ENCODE measurements around the gene CNP.
"Not testable (repeated sequence)": the region's sequence is repeated elsewhere in the genome, so short reads cannot be mapped to it uniquely, and the experiment has no call there.

The CNP gene

DNA sequence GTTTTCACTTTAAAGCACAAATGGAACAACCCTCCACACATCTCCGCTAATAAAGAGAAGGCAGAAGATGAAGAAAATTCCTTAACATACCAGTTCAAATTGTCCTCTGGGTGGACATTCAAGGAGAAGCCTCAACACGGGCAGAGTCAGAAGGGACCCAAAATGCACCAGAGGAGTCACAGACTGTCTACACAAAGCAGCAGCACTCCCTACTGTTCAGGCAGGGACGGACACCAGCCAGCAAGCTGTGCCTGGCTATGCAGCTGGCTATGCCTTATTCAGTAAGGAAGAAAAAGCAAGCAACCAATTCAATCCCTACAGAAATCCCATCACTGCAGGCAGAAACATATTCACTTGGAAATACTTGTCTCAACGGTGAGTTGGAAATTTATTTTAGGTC, 42.6 kb downstream of the CNP start:
- no peak for DNase-seq (ENCODE audit: low read depth)

DNA sequence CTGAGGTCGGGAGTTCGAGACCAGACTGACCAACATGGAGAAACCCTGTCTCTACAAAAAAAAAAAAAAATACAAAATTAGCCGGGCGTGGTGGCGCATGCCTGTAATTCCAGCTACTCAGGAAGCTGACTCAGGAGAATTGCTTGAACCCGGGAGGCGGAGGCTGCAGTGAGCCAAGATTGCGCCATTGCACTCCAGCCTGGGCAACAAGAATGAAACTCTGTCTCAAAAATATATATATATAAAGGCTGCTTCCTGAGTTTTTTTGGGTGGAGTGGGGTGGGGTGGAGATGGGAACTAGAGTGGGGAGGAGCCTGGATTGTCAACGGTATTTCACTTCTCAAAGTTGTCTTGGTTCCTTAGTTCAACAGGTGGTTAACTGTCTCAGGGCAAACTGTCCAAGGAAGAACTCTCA, 43.7 kb downstream of the CNP start:
- DNase-seq (ENCODE audit: low read depth): not testable (repeated sequence)

DNA sequence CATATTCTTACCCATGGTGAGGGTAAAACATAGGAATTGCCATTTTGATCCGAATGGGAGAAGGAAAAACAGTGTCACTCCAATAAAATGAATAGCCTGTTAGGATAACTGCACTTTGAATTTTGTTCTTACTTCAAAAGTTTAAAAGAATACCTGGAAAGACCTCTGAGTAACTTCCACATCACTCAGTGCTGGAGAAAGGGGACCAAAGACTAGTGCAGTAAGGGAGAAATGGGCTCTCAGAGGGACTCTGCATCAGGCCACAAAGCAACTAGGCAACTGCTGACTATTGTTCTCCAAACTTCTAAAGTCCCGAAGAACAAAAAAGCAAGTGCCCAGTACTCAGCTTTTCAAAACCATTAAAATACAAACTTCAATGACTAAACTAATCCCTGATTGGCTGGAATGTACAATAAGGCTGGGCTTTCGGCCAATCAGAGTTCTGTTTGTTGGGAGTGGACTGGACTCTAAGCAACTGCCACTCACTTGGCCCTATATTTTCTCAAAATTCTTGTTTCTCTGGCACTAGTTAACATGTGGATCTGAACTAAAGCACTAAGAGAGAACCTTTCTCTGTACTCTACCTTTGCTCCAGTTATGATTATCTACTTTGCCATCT, 44.4 kb downstream of the CNP start:
- DNase-seq (ENCODE audit: low read depth): no peak

DNA sequence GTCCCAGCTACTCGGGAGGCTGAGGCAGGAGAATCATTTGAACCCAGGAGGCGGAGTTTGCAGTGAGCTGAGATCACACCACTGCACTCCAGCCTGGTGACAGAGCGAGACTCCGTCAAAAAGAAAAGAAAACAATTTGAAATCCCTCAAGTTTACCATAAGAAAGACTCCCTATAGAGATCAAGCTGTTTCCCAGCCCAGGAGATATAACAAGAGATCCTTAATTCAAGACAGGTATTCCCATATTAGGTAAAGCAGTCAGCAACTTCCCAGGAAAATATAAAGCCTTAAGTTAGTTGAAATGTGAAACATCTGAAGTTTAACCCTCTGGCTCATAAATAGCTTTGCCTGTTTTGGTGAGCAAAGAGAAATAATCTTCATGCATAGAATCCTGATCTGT, 45.8 kb downstream of the CNP start:
- DNase-seq (ENCODE audit: low read depth): not testable (repeated sequence)

DNA sequence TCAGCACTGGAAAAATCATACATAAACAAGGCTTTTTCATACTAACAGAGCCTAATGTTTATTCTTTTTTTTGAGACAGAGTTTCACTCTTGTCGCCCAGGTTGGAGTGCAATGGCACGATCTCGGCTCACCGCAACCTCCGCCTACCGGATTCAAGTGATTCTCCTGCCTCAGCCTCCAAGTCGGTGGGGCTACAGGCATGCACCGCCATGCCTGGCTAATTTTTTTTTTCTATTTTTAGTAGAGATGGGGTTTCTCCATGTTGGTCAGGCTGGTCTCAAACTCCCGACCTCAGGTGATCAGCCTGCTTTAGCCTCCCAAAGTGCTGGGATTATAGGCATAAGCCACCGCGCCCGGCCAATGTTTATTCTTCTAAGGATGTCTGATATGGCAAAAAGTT, 47.1 kb downstream of the CNP start:
- not testable (repeated sequence) for DNase-seq (ENCODE audit: low read depth)

DNA sequence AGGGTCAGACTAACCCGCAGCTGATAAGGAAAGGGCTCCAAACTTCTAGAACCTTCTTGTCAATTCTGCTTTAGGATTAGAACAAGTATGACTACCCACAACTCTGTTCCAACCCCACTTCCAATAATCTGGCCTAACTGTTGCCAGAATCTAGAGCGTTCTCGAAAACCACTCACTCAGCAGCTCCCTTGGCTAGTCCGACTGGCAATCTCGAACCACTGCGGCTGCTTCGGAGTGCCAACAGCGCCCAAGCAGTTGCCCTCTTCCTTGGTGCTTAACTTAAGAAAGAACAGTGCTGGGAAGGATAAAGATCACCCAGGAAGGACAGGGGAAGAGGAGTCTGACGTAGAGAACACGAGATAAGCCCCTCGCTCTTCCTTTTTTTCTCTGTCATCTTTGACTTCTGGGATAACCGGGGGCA, 49.8 kb downstream of the CNP start:
- no peak for DNase-seq (ENCODE audit: low read depth)

DNA sequence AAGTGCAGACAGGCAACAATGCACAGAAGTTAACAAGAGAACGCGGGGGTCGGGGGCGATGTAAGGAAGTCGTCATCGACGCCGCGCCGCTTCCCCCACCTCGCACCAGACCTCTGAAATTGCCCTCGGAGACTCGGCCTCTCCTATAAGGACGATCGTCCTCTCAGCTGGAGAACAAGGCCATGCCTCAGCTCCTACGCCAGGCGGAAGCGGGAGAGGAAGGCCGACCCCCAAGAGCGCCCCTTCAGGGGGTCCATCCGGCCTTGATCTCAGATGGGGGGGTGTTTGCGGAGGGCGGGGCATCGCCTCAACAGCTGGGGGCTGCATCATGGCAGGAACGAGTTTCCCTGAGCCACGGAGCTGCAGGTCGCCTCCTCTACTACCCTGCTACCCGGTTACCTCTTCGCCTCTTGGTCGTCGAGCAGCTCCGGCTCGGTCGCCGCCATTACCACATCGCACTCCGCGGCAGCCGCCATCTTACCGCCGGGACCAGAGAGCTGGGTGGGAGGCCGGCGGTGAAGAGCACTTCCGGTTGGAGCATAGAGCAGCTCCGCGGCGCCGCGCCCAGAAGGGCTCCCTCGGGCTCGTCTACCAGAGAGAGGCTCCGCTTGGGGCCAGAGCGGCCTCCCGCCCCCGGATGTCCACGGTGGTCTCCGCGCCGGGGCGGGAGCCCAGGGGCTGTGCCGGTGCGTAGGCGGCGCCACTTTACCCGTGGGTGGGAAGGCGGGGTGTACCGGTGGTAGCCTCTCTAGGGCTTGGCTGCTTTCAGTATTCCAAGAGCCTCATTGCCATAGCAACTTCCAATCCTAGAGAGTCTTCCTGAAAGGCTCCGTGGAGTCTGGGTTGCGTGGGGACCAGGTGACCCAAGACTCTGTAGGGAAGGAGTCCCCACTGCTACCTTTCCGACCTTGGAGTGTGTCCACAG, 50.6 kb downstream of the CNP start, which contains the start of gene DNAJC7:
Gene DNAJC7, minus strand, starts transcription at position 499 of the 925 bp plus-strand sequence. Its CDS starts 23 bp downstream, at position 476.
- DNase-seq (ENCODE audit: low read depth): peak; percentile 72

DNA sequence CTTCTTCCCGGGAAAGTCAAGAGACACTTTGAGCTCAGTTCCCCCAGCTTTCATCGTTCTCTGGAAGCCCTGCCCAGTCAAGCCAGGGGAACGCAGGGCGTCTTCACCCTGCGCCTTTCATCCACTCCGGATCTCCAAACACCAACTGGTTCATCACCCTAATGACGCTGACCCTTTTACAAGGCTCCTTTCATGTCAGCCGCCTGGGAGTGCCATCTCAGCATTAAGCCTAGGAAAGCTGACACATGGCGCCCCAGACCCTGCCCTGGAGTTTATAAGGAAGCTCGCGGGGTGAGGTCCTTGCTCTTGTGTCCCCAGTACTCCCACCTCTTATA, 51.2 kb downstream of the CNP start:
- no peak for DNase-seq (ENCODE audit: low read depth)

DNA sequence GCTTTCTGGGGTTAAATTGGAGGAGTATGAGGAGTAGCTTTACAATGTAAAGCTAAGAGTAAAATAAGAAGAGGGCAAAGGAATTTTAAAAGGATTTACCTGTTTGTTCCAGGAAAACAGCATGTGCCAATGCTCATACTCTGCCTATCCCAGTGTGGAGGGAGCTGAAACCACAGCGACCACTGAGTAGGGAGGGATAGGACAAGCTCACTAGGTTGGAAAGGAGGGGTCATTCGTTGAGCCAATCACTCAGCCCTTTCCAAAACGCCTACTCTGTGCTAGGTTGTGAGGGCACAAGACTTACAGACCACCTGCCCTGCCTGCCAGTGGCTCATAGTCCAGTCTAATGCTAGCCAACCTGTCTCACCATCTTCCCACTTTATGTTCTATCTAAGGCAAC, 51.7 kb downstream of the CNP start:
- DNase-seq (ENCODE audit: low read depth): no peak

DNA sequence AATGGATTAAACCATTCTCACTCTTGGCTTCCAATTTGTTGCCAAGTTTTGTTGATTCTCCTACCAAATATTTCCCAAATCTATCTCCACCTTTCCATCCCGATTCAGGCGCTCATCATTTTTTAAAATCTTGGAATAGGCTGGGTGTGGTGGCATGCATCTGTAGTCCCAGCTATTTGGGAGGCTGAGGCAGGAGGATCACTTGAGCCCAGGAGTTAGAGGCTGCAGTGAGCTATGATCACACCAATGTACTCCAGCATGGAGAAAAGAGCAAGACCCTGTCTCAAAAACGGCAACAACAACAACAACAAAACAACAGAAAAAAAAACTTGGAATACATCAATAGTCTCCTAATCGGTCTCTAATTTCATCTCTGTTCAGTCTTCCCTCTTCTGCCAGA, 52.4 kb downstream of the CNP start:
- DNase-seq (ENCODE audit: low read depth): no peak

DNA sequence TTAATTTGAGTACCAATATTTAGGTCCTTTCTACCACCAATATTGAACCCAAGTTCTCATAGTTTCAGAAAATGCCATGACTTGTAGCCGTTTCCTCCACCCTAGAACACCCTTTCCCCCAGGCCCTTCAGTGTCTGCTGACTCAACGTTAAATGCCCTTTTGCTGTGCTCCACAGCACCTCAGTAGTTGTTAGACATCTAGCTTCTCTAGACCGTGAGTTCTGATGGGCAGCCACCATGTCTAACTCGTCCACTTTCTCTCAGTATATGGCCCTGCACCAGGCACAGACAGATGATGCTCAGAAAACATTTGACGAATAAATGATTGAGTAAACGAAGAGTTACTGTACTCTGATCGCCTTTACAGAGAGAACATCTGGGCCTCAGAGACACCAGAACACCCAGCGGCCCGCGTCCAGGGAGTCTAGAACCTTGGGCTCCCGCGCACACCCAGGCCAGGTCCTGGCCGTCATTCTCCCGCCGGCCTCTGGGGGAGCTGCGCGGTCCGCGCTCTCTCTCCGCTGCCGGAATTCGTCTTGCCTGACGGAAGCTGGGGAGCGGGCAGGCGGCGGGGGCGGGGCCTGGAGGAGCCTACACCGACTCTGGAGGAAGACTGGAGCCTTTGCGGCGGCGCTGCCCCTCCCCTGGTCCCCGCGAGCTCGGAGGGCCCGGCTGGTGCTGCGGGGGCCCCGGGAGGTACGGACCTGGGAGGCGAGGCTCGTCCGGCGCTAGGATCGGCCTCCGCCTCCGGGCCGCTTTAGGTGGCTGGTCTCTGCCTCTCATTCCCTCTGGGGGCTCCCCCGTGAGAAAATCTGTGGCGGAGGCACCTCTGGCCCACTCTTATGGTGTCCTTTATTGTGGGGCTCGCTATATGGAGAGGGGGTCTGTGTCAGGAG, 53.2 kb downstream of the CNP start, which contains the start of gene NKIRAS2:
Gene NKIRAS2, plus strand, starts transcription at position 582 of the 896 bp plus-strand sequence. CDS start 1,488 bp downstream, outside the sequence.
- DNase-seq (ENCODE audit: low read depth): peak; percentile 85

DNA sequence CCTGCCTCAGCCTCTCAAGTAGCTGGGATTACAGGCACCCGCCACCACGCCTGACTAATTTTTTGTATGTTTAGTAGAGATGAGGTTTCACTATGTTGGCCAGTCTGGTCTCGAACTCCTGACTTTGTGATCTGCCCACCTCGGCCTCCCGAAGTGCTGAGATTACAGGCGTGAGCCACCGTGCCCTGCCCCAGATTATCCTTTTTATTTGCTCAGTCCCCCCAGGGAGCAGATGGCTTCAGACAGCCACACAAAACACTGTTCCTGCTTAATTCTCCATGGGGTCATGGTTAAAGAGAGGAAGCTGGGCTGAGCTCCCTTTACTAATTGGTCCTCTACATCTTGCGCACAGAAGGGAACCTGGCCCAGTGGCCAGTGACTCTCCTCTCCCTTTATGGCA, 54.2 kb downstream of the CNP start:
- DNase-seq (ENCODE audit: low read depth): not testable (repeated sequence)

DNA sequence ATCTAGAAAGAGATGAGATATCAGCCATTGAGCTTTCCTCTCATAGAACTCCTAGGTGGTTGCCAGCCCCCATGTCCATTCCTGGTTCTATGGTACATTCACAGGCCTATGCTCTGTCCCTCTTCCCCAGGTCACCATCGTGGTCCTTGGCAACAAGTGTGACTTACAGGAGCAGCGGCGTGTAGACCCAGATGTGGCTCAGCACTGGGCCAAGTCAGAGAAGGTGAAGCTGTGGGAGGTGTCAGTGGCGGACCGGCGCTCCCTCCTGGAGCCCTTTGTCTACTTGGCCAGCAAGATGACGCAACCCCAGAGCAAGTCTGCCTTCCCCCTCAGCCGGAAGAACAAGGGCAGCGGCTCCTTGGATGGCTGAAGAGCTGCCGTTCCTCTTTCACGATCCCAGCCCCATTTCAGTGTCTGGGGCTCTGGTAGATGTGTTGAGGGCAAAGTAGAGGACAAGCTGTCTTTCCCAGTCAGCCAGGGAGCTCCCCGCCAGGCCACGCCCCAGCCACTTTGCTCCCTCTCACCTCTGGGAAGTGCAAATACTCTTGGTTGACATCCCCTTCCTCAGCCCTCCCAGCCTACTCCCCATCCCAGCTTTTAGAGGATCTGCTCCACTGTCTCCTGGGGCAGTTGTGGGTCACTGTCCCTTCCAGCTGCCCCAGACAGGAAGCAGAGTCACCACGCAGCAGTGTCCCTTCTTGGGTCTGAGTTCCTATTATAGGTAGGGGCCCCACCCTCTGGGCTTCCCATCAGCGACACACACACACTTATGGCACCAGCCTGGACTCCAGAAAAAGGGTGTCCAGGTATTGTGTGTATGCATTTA, 57.1 kb downstream of the CNP start:
- no peak for DNase-seq (ENCODE audit: low read depth)

DNA sequence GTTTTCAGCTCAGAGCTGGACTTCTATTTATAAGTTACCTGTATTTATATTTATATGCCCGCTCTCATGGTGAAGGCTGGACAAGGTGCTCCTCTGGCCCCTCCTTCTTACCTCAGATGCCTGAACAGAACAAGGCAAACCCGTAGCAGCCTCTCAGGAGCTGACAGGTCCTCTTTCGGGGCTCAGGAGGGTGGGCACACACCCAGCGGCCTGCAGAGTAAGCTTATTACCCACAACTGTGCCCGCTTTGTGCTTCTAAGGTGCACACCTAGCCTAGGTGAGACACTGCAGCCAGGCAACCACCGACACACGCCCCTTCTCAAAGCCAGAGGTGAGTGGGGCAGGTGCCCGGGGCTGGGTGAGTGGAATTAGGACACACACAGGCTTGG, 58.6 kb downstream of the CNP start:
- DNase-seq (ENCODE audit: low read depth): no peak

DNA sequence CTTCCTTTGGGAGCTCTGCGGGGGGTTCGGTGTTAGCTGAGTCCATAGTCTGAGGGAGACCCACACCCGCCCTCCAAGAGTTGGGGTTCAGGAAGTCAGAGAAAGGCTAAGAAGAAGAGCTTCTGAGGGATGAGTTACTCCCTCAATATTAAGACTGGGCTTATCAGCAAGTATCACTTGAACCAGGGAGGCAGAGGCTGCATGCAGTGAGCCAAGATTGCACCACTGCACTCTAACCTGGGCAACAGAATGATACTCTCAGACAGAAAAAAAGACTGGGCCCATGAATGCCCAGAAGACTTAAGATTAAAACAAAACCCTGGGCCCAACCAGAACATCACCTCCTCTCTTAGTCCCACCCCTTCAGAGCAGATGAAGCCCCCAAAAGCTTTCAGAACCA, 59.3 kb downstream of the CNP start:
- DNase-seq (ENCODE audit: low read depth): no peak

DNA sequence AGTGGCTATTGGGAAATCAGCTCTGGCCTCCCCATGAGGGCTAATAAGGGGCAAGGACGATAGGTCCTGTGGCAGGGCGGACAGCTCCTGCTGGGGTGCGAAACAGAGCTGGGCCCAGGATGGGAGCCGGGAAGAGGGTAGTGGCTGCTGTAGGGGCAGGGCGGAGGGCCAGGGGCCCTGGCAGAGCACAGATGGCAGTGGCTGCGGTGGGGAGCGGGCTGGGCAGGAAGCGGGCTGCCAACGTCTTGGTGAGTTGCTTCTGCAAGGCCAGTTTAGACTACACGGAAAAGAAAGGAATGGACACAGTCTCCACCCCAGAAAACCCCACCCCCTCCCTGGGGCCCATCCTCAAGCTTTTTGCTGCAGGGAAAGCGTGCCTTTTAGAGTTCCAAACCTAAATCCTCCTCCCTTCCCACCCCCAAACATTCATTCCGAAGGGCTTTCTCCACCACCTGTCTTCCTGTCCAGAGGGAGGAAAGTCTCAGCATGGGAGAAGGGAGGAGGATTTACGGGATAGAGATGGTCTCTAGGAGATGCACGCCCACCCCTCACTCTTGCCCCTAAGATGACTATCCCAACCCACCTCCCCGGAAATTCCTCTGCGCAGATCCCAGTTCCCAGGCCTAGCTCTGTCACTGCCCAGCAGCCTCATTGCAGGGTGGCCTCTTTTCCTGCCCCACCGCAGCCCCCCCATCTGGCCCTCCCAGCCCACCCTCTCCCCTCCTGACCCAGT, 60.4 kb downstream of the CNP start:
- DNase-seq (ENCODE audit: low read depth): no peak

Measured in stimulated activated CD8-positive, alpha-beta memory T cell treated with anti-CD3 and anti-CD28 coated beads, Interleukin-15, amount 100 ng/mL, for 24 hours (primary cell).